HG03469 (cell line): Measurements from ENCODE around the gene EME2.
"Not testable (repeated sequence)": the region's sequence is repeated elsewhere in the genome, so short reads cannot be mapped to it uniquely, and the experiment has no call there.

Experiments
- ATAC-seq: cut with Tn5 transposase; IDR thresholded peaks from one replicate; pipeline ENCODE4 v1.9.1; 2021; ENCODE audit warnings: mild to moderate bottlenecking, moderate library complexity, moderate number of reproducible peaks; ENCODE audit not compliant: unreplicated experiment

EME2 gene

DNA sequence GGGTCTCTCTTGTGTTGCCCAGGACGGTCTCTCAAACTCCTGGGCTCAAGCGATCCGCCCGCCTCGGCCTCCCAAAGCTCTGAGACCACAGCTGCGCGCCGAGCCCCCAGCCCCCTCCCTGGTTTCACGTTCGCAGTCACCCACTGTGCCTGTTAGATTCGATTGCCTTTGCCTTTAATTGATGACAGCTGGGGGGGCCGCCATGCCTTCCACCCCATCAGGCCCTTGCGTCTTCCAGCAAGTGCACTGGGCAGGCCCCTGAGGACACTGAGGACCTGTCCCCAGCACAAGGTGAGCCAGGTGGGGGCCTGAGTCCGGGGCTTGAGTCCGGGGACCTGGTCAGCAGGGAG lies 17.6 kb downstream of the EME2 start:
- ATAC-seq = no peak

DNA sequence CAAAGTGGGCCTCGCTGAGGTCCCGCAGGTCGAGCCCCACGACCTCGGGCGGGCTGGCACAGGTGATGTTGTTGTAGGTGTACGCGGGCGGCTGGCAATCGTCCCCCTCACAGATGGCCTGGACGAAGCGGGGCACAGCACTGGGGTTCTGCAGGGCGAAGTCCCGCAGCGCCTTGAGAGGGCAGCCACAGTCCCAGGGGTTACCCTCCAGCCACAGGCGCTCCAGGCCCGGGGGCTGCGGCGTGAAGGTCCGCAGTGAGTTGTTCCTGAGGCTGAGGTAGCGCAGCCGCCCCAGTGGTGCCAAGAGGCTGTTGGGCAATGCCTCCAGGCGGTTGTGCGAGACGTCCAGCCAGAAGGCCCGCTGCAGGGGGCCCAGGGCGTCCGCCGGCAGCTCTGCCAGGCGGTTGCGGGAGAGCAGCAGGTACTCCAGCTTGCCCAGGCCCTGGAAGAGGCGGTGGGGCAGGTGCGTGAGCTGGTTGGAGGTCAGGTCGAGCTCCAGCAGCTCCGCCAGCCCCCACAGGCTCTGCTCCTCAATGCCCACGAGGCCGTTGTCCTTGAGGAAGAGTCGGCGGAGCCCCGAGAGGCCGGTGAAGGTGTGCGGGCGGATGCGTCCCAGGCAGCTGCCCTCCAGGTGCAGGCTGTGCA lies 18.1 kb downstream of the EME2 start:
- ATAC-seq = no peak

DNA sequence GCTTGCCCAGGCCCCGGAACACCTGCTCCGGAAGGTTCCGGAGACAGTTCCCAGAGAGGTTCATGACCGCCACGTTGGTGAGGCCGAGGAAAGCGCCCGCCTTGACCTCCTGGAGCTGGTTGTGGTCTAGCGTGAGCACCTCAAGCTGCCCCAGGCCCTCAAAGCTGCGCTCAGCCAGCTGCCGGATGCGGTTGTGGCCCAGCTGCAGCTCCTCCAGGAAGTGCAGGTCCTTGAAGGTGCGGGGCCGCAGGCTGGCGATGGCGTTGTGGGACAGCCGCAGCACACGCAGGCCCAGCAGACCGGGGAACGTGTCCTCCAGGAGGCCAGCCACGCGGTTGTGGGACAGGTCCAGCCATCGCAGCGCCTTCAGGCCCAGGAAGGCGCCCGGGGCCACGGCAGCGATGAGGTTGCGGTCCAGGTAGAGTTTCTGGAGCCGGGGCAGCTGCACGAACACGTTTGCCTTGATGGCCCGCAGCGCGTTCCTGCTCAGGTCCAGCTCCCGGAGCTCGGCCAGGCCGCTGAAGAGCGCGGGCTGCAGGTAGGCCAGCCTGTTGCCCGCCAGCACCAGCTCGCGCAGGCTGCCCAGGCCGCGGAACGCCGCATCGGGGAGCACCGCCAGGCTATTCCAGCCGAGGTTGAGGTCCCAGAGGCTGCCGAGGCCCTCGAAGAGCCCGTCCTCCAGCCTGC lies 18.8 kb downstream of the EME2 start:
- ATAC-seq = no peak

DNA sequence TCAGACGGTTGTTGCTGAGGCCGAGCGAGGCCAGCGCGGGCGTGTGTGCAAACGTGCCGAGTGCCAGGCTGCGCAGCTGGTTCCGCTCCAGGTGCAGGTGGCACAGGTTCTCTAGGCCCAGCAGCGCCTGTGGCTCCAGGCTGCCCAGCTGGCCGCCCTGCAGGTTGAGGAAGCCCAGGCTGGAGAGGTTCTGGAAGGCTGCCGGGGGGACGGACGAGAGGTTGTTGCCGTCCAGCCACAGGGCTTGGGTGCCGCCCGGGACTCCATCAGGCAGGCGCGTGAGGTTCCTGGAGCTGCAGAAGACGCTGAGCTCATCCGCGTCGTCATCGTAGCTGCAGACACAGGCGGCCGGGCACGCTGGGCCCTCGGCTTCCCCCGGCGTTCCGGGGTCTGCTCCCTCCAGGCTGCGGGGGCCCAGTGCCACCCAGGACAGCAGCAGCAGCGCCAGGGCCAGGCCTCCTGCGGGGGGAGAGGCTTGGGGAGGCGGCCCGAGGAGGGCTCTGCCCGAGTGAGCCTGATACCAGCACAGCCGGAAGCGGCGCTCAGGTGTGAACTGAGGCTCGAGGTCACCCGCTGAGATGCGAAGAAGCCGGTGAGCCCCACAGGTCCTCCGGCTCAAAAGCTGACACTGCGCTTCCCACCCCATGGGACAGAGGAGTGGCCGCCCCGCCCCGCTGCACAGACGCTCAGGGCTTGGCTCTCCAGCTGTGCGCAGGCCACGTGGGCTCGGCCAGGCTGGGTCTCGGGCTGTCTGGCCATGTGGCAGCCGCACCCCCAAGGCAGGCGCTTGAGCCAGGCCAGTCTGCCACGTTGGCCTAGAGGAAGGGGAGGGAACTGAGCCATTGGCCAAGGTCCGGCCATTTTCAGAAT lies 19.6 kb downstream of the EME2 start:
- no peak for ATAC-seq

DNA sequence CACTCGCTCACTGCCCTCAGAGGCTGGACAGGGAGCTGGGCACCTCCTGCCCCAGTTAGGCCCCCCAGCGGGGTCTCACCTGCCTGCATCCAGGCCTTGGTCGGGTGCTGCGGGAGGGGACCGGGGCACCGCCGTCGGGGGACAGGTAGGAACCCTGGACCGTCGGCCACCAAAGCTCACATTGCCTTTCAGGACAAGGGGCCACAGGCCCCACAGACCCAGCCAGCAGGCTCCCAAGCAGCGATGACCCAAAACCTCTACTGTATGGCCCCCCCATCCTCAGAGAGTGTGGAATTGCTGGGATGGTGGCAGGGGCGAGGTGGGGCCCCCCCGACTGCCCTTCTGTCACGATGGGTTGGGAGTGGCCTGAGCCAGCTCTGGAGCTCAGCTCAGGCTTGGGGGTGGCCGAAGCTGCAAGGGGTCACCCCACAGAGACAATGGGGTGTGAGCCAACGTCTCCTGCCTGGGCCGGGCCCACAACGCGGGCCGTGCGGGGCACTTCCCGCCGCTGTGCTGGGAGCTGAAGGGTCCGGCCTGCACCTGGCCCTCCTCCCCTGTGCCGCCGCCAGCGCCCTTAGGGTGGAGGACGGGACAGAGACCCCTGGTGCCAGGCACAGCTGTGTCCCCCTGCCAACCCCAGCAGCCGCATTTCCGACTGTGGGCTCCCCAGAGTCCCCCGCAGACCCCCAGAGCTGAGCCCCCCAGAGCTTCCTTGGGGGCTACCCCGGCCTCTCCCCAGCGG lies 20.4 kb downstream of the EME2 start:
- no peak for ATAC-seq

DNA sequence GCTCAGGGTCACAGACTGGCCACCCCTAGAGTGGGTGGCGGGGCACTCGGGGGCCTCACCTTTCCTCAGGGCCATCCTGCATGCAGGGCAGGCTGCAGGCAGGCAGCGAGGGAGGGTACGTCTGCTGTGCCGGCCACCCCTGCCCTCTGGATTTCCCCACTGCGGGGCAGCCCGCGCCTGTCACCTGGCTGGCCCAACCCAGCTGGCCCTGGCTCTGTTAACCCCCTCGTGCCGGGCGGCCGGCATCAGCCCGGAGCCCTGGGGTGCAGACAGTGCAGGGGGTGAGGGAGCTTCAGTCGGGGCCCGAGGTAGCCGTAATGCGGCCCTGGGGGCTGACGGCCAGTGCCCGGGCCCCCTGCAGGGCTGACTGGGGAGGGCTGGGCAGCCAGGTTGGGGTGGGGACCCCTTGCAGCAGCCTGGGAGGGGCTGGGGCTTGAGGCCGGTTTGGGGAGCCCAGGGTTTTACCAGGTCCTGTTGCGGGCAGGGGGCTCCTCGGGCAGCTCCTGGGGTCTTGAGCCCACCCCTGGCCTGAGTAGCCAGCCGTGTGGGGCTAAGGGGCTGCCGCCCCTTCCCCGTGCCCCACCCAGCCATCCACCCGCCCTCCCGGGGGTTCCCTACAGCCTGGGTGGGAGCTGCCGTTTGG lies 21.1 kb downstream of the EME2 start, which contains the start of gene IGFALS:
Gene IGFALS (minus strand): TSS at position 128 of the 643 bp plus-strand sequence. CDS start 53 bp downstream, at position 75.
- no peak for ATAC-seq

DNA sequence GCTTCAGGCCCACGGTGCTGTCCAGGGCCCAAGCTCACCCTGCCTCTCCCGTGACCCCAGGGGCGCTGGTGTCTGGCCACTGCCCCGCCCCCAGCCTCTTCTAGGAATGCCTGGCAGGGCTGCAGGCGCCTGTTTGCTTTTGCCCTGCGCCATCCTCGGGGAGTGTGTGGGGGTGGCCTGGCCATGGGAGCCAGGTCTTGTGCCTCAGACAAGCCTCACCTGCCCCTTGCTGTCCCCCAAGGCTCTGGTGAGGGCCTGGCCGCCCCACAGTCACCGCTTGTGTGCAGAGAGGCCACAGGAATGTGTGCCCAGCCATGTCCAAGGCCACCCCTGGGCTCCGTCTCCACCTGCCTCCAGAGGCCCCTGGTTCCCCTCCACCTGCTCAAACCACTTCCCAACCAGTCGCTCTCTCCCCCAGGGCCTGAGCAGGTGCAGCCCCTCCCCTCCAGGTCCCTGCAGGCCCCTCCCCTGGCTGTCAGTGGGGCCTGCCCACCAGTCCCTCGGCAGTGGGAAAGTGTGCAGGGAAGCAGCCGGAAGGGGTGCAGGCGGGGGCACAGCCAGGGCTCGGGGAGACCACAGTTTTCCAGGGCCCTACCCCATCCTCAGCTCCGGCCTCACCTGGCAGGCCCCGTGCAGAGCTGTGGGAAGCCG lies 21.7 kb downstream of the EME2 start:
- no peak for ATAC-seq

DNA sequence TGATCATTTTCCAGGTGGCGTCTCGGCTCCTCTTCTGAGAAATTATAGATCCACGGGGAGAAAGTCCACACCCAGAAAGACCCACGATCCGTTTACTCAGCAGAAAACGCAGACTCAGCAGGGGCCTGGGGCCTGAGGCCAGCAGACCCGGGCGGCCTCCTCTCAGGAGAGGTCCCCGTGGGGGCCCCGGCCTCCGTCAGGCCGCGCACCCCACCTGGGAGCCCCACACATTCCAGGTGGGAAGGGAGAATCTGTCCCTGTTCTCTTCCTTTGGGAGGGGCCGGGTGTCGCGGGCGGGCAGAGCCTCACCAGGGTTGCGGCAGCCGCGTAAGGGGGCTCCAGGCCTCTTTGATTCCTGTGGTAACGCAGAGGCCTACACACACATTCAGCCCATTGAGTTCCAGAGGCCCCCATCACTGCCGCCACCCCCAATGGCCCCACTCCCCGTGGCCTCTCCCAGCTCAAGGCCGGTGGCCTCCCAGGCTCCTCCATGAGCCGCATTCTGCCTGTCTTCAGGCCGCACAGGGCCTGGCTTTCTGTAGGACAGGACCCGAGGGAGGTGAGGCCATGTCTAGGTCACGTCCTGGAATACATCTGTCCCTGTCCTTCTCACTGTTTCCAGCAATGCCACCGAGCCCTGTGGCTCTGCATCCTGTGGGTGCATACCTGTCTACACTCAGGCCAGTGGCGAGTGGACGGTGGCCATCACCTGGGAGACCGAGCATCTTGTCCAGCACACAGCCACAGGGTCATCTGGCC lies 22.5 kb downstream of the EME2 start:
- ATAC-seq = no peak

DNA sequence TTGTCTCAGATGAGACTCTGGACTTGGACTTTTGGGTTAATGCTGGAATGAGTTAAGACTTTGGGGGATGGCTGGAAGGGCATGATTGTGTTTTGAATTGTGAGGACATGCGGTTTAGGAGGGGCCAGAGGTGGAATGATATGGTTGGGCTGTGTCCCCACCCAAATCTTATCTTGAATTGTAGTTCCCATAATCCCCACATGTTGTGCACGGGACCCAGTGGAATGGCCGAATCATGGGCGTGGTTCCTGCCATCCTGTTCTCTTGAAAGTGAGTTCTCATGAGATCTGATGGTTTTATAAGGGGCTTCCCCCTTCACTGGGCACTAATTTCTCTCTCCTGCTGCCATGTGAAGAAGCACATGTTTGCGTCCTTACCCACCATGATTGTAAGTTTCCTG lies 26.7 kb downstream of the EME2 start:
- ATAC-seq = not testable (repeated sequence)

DNA sequence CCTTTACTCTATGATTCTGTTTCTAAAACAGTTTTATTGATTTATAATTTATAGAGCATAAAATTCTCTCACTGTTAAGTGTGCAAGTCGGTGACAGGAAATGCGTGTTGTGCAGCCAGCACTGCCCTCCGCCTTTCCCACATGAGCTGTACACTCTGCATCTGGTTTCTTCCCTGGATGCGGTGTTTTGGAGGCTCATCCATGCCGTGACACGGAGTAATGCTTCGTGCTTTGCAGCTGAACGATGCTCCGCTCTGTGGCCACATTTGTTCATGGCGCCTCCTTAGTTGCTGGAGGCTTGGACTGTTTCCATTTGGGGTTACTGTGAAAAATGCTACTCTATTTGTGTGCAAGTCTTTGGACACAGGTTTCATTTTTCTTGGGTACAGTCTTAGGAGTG lies 28.1 kb downstream of the EME2 start:
- no peak for ATAC-seq

DNA sequence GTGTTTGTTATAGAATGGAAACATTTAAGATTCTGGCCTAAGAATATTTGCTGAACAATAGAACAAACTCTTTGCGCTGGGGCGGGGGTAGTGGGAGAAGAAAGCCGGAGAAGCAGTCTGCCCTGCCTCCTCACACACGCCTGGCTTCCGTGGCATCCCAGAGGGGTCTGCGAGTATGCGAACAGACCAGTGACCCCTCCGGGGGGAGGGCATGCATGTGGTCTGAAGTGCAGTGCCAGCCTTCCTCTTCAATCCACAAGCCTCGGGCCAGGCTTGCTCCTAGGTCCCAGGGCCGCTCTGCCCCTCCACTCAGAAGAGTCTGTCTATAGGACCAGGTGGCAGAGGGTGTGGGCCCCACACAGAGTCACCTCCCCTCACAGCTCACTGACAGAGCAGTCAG lies 35.0 kb downstream of the EME2 start:
- ATAC-seq = no peak

DNA sequence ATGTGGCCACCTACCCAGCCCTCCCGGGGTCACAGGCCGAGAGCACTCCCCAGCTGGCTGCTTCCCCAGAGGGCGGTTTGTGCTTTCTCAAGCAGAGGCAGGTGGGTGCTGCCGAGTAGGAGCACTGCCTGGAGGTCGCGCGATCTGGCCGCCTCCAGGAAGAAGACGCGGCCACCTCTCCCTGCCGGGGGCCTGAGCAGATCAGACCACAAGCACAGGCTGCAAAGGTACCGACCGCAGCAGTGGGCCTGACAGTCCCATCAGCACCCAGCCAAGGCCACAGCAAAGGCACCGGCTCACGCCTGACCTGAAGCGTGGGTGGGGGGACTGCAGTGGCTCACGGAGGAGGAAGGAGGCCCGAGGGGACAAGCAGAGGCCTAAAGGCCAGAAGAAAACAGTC lies 36.1 kb downstream of the EME2 start:
- no peak for ATAC-seq

DNA sequence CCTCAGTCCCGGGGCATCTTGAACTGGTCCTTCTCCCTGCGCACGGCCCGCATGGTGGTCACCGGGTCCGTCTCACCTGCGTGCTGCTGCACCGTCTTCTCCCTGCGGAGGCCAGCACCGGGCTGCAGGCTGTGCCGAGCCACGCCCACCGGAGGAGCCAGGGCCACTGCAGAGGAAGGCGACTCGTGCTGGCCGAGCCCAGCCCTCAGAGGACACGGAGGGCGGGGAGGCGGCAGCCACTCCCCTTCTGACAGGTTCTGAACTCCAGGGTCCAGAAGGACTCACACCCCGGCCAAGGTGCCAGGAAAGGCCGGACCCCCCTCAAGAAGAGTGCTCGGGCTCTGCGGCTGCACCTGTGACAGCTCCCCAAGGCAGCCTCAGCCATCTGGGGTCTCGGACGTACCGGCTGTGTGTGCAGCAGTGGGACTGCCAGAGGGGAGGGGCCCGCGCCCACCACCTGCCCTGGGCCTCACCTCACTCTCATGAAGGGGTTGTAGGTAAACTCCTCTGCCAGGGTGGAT lies 36.7 kb downstream of the EME2 start:
- ATAC-seq = no peak

DNA sequence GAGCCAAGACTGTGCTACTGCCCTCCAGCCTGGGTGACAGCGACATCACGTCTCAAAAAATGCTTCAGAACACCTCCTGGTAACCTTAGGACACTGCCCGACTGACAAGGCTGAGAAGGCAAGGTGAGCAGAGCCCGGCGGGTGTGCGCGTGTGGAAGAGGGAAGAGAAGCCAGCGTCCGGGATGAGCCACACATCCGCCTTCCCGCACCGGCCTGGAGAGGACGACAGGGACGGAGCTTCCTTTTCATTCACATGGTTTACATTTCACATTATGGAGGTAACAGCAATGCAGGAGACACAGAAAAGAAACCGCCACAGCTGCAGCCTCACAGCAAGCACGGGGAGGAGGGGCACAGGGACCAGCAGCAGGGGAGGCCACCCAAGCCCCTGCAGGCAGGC lies 37.5 kb downstream of the EME2 start:
- no peak for ATAC-seq

DNA sequence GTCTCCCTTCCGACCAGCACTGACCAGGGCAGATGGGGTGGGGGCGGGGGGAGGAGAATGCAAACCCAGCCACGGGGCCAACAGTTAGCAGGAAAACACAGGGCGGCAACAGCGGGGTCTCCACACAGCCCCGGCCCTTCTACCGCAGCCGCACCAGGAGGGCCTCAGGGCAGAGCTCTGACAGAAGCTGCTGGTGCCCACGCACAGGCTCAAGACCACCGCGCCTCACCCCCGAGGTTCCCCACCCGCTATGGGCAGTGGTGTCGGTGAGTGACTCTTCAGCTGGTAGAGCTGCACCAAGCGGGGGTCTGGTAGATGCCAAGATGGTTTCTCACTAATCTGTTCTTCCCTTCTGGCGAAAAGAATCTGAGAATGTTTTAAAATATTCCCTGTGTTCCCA lies 37.9 kb downstream of the EME2 start:
- no peak for ATAC-seq

DNA sequence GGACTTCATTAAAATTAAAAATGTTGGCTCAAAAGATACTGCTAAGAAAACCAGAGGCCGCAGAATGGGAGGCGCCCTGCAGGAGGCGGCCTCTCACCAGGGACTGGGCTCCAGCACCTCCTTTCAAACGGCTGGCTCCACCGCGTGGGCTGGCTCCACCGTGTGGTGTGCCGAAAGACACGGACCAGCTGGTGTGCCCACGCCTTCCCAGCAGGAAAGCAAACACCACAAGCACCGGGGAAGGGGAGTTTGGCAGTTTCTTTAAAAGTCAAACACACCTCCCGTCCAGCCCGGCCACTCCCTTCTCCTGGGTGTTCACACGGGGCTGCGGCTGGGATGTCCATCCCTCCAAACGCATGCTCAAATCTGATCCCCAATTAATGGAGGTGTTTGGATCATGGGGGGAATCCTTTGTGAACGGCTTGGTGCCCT lies 40.1 kb downstream of the EME2 start:
- no peak for ATAC-seq

DNA sequence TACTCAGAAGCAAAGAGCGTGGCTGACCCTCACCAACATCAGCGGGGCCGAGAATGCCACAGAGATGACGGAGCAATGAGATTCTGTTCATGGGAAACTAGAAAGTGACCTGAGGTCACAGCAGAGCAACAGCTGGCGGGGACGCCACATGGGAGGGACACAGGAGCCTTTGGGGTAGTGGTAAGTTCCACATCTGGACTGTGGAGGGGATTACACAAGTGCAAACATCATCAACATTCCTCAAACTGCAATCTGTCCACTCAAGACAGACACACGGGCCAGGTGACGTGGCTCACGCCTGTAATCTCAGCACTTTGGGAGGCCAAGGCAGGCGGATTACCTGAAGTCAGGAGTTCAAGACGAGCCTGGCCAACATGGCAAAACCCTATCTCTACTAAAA lies 42.9 kb downstream of the EME2 start:
- ATAC-seq = no peak

DNA sequence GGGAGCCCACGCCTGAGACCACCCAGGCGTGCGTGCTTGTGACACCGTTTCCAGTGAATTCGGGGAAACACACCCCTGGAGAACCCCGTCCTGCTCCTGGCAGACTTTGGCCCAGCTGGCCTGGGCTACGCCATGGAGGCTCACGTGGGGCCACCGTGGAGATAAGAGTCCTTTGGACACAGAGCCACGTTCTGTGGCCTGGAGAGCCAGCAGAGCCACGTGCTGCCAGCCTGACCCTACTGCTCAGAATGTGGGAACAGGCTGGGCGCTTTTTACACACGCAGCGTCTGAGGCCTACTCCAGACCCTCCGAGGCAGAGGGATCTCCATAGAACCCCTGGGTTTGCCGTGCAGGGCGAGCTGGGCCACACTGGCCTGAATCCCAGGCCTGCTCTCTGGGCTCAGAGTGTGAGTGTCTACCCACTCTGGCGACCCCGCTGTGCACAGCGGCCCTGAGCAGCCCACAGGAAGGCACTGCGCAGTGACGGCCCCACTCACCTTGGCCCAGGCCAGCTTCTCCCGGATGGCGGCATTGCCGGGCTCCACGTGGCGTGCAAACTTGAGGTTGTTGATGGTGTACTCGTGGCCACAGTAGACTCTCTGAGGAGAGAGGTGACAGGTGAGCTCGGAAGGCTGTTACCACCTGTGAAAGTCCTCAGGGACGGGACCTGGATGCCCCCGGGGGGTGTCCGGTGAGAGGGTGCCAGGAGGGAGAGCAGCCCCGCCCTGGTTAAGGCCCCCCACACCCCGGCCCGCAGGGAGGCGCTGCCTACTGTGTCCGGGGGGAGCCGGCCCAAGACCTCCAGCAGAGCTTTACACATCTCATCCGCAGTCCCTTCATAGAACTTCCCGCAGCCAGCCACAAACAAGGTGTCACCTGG lies 44.0 kb downstream of the EME2 start:
- ATAC-seq = no peak
